Esophagus squamous epithelium (tissue), 4 donors: ENCODE measurements around the gene B3GNT3.

Source experiments
- POLR2A ChIP-seq, 4 donors: fragments of 450-650 bp; IDR thresholded peaks; one replicate each; pipeline ENCODE4 v1.6.1; 2017; ENCODE audit warnings: antibody characterized with exemption in 4 of 4, mild to moderate bottlenecking in 4 of 4, moderate library complexity in 3 of 4
- TF ChIP-seq, protein P1 (sequence below), 6 experiments: fragments of 450-650 bp in 4 of 6; fragments of 200-600 bp in 2 of 6; sonication (generic) in 2 of 6; IDR thresholded peaks; one replicate each; pipeline ENCODE4 v1.5.1; 2016 to 2019; ENCODE audit warnings: antibody characterized with exemption in 6 of 6, mild to moderate bottlenecking in 4 of 6, moderate library complexity in 4 of 6

DNA sequence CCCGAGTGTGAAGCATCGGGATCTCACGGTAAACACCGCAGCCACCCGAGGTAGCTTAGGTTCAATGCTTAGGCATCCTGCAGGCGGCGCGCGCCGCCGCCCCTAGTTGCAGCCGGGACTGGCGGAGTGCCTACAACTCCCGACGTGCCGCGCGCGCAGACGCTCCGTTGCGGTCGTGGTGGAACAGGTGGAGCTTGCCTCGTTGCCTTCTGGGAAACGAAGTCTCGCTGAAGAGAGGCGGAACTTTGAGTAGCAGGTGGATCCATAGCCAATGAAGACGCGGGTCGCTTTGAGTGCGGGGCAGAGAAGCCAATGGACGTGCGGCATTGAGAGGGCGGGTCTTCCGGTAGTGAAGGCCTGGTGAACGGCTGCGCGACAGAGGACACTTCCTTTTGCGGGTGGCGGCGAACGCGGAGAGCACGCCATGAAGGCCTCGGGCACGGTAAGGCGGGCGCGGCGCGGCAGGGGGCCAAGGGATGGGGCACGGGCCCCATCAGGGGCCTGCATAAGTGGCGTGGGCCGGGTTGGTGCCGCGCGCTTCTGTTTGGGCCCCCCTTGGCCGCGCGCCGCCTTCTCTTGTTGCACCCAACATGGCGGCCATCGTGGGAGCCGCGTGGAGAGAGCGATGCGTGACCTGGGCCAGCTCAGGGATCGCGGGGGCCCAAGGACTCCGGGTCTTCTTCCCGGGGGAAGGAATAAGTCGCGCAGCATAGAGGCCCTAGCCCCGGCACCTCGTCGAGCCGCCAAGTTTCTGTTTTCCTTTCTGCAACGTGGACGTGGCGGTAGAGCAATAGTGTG, 64.8 kb downstream of the B3GNT3 start, which contains the start of gene RPL18A:
- TF ChIP-seq, protein P1, sequence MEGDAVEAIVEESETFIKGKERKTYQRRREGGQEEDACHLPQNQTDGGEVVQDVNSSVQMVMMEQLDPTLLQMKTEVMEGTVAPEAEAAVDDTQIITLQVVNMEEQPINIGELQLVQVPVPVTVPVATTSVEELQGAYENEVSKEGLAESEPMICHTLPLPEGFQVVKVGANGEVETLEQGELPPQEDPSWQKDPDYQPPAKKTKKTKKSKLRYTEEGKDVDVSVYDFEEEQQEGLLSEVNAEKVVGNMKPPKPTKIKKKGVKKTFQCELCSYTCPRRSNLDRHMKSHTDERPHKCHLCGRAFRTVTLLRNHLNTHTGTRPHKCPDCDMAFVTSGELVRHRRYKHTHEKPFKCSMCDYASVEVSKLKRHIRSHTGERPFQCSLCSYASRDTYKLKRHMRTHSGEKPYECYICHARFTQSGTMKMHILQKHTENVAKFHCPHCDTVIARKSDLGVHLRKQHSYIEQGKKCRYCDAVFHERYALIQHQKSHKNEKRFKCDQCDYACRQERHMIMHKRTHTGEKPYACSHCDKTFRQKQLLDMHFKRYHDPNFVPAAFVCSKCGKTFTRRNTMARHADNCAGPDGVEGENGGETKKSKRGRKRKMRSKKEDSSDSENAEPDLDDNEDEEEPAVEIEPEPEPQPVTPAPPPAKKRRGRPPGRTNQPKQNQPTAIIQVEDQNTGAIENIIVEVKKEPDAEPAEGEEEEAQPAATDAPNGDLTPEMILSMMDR (IDR thresholded peaks at IDR 0.05), result peak; percentile 73 to 98 (median 86)
- TF ChIP-seq POLR2A (IDR thresholded peaks at IDR 0.05), result peak in 3 of 4 donors; percentile 93 to 97 (median 95)
